Esophagus (tissue), 2 donors: ENCODE results near the gene TUBB6. TPM values are rescaled to one million over a fixed set of nuclear protein-coding genes. Genes with fewer than 3 reads are reported as not detected.

Source experiments
- H3K27ac ChIP-seq, 2 donors: one replicate each; pipeline ENCODE4 v1.5.1; 2013; ENCODE audit warnings: low read depth in 2 of 2, mild to moderate bottlenecking in 2 of 2, inconsistent platforms in 1 of 2, low read length in 1 of 2, moderate library complexity in 1 of 2
- H3K27me3 ChIP-seq, 2 donors: one replicate each; pipeline ENCODE4 v1.6.1; 2013; ENCODE audit warnings: low read length in 2 of 2, control low read depth in 1 of 2, mild to moderate bottlenecking in 1 of 2; ENCODE audit not compliant: insufficient read depth in 2 of 2, control insufficient read depth in 1 of 2
- H3K36me3 ChIP-seq, 2 donors: one replicate each; pipeline ENCODE4 v1.6.1; 2013; ENCODE audit warnings: low read length in 1 of 2; ENCODE audit not compliant: control insufficient read depth in 2 of 2, insufficient read depth in 2 of 2
- H3K4me1 ChIP-seq, 2 donors: one replicate each; pipeline ENCODE4 v1.6.1; 2013; ENCODE audit warnings: low read length in 1 of 2; ENCODE audit not compliant: control insufficient read depth in 2 of 2, insufficient read depth in 2 of 2
- H3K4me3 ChIP-seq, 2 donors: one replicate each; pipeline ENCODE4 v1.5.1; 2013; ENCODE audit warnings: low read length in 2 of 2, mild to moderate bottlenecking in 2 of 2, low read depth in 1 of 2, moderate library complexity in 1 of 2
- H3K9me3 ChIP-seq, 2 donors: one replicate each; pipeline ENCODE4 v1.6.1; 2013; ENCODE audit warnings: mild to moderate bottlenecking in 2 of 2, low read depth in 1 of 2, low read length in 1 of 2, moderate library complexity in 1 of 2; ENCODE audit not compliant: control insufficient read depth in 2 of 2, insufficient read depth in 1 of 2
- WGBS, 2 donors: extraction: QIAGEN DNeasy Blood & Tissue Kit; methylation state at CpG; one replicate each; pipeline ENCODE4 v1.1.7; 2013; 5-methylcytosine and 5-hydroxymethylcytosine counted together
- polyA plus RNA-seq, 2 donors: library from polyadenylated mRNA; stranded (reverse); fragments of 200-250 nt; gene quantifications; one replicate each; pipeline ENCODE4 v1.2.3, GENCODE V29; 2013
- donor health status: healthy with polysubstance abuse.
- donor health status: Bipolar disorder and iron deficiency.

The TUBB6 gene
- polyA plus RNA-seq, 2 donors: 183 to 299 TPM

DNA sequence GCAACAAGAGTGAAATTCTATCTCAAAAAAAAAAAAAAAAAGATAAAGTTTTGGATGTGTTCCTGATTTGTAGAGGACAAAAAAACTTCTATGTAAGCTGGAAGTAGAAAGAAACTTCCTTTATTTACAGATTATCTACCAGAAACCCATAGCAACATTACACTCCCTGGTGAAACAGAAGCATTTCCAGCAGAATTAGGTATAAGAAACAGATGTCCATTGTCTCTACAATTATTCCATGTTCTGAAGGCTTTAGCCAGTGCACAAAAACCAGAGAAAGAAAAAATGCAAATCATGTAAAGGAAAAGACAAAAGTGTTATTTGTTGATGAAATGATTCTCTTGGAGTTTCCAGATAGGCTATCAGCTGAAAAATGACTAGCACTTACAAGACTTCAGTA lies 4.9 kb downstream of the TUBB6 start:
- peaks cover under 1 to 4% of the 10 kb centered on the region in 2 donors for H3K36me3 ChIP-seq
- H3K9me3 ChIP-seq: no peaks in the 10 kb centered on the region
- no peak overlapping the region for H3K27ac ChIP-seq
- H3K27me3 ChIP-seq: no peaks in the 10 kb centered on the region
- H3K4me1 ChIP-seq: peaks cover under 1 to 7% of the 10 kb centered on the region in 2 donors
- H3K4me3 ChIP-seq: no peak overlapping the region

DNA sequence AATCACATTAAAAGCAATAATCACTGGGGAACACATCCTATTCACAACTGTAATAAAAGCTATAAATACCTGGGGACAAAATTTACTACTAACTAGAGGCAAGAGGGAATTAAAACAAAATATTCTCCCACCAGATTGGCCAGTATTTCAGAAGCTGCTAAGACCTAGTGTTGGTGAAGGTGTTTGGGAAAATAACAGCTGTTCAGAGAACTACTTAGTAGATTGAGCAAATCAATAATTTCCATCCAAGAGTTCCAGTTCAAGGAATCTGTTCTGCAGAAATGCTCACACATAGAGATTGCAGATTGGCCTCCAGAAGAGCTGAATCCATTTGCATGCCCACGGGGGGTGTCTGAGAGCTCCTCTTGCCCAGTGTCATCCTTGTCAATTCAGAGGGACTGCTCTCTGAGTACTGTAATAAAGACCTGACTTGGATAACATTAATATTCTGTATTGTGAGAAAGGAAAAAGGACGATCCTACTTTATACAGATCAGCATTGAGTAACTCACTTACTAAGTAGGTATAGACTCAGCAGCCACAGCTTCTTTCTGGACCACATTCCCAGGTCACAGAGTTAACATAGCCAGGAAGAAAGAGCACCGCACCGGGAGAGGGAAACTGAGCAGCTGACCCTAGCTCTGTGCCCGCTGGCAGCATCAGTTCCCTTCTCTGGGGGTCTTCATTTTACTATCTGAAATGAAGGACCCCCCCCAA lies 5.6 kb downstream of the TUBB6 start:
- WGBS, 2 donors: 70 to 85% methylated on average over 5 of the region's 5 CpGs
- H3K27ac ChIP-seq: peak overlapping the region; percentile 11 to 29

DNA sequence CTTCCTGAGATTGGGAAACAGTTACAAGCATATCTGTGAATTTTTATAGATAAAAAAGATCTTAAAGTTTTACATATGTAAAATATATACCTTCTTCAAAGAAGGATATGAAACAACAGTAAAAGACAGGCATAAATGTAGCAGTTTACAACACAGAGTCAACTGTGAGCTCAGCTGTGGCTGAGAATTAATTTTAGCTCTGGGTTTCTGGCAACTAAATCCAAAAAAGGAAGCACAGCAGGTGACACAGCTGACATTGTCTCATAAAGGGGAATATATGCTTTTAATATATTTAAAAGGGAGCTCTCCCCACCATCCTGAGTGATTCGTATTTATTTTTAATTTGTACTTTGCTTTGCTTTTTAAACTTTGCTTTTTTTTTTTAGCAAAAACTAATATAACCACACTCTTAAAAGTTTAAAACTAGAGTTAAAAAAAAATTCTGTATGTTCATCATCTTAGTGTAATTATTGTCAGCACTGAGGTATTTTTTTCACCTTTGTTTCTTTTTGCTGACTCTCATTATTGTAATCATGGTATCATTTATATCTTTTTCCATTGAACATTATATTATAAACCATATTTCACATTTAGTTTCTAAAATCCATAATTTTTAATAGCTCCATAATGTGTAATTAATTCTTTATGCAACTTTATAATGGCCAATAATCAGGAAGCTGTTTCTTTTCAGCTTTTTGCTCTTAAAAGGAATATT lies 6.7 kb downstream of the TUBB6 start:
- Histone ChIP-seq H3K9me3 (no peaks in the 10 kb centered on the region), H3K27ac (peak overlapping the region in 1 of 2 donors; percentile 65), H3K4me1 (peaks cover 2 to 12% of the 10 kb centered on the region in 2 donors), H3K27me3 (no peaks in the 10 kb centered on the region), H3K4me3 (no peak overlapping the region), H3K36me3 (peaks cover 3 to 4% of the 10 kb centered on the region in 2 donors)
- 74 to 83% methylated on average over 1 of the region's 1 CpG for WGBS, 2 donors

More for the DNA sequence above, 5.6 kb downstream of the TUBB6 start:
- Histone ChIP-seq H3K4me3 (no peak overlapping the region), H3K9me3 (no peaks in the 10 kb centered on the region), H3K36me3 (peaks cover 3 to 4% of the 10 kb centered on the region in 2 donors), H3K4me1 (peaks cover 2 to 12% of the 10 kb centered on the region in 2 donors), H3K27me3 (no peaks in the 10 kb centered on the region)

DNA sequence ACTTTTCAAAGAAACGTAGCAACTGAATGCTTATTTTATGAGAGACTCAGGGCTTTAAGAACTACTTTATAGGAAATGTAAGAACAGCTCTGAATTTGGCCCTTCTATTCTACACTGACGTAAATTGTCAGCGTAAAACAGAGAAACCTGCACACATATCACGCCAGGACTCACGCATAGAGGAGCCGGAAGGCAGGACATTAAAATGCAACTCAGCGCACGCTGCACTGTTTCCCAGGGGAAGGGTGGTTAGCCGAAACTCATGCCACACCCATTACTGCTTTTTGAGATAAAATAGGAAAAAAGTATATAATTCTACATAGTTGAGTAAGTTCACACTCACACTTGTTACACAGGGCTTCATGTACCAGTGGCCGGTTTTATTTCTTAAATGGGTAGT lies 7.4 kb downstream of the TUBB6 start:
- 38 to 56% methylated on average over 10 of the region's 10 CpGs for WGBS, 2 donors
- Histone ChIP-seq H3K9me3 (no peaks in the 10 kb centered on the region), H3K4me1 (peaks cover 2 to 12% of the 10 kb centered on the region in 2 donors), H3K4me3 (no peak overlapping the region), H3K27ac (peak overlapping the region; percentile 80 to 81), H3K36me3 (peaks cover 3 to 6% of the 10 kb centered on the region in 2 donors), H3K27me3 (no peaks in the 10 kb centered on the region)

DNA sequence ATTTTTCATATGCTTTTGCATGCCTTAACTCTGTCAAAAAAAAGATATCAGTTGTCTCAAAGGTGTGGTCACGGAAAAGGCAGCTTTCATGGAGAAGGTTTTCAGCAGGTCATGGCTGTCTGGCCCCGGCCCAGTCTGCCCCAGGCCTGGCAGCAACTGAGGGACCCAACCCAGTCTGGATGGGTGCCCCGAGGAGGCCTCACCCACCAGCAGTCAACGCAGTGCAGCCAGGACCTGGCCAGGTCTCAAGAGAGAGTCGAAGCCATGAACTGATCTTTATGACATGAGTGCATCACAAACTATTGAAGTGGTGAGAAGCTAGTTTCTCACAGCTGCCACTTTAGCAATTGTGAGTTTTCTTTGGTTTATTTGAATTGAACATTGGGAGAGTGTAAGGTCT lies 7.9 kb downstream of the TUBB6 start:
- no peaks in the 10 kb centered on the region for H3K27me3 ChIP-seq
- H3K4me1 ChIP-seq: peaks cover 2 to 12% of the 10 kb centered on the region in 2 donors
- H3K9me3 ChIP-seq: no peaks in the 10 kb centered on the region
- peaks cover 3 to 8% of the 10 kb centered on the region in 2 donors for H3K36me3 ChIP-seq
- peak overlapping the region; percentile 80 to 81 for H3K27ac ChIP-seq
- H3K4me3 ChIP-seq: no peak overlapping the region
- WGBS, 2 donors: 24 to 32% methylated on average over 5 of the region's 5 CpGs

DNA sequence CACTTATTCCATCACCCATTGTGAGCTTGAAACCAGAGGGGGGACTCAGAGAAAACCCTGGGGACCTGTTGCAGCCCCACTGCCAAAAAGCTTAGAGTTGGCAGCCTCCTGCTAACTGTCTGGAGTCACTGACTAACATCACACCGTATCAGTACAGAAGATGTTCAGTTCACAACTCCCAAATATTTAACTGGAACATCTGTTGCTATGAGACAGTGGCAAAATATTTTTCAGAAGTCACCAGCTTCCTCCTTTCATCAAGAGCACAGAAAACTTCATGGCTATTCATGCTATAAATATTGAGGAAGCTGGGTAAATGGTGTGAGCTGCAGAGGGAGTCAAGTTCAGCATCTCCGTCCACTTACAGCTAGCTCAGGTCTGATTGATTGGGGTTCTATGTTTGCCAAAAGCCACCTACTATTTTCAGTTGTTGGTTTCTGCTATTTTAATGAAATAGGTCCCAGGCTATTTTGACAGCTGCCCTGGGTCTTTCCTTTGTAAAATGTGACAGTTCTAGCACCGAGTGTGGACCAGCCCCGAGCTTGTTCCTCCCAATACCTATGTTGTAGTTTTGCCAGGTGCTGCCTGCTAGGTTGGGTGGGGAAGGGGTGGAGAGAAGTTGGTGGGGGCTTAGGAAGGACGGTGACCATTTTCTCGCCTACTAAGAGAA lies 9.8 kb downstream of the TUBB6 start:
- WGBS, 2 donors: 32 to 35% methylated on average over 6 of the region's 6 CpGs
- Histone ChIP-seq H3K9me3 (no peaks in the 10 kb centered on the region), H3K27me3 (no peaks in the 10 kb centered on the region), H3K4me1 (peaks cover 2 to 16% of the 10 kb centered on the region in 2 donors), H3K4me3 (no peak overlapping the region), H3K36me3 (peaks cover 3 to 8% of the 10 kb centered on the region in 2 donors), H3K27ac (peak overlapping the region; percentile 61 to 74)

DNA sequence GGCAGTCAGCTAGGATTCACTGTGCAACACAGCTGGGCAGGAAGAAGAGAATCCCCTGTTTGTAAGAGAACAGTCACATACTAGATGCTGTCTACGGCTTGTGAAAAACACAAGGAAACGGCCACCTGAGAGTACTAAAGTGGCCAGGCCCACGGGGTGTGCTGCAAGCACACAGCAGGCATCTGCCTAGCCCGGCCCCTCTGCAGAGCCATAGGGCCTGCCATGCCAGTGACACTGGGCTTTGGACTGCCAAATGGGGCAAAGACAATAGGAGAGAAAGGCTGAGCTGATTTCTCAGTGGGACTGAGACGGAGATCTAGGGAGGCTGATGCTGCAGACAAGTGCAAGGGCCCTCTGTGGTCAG lies 10.3 kb downstream of the TUBB6 start:
- Histone ChIP-seq H3K9me3 (no peaks in the 10 kb centered on the region), H3K36me3 (peaks cover 3 to 8% of the 10 kb centered on the region in 2 donors), H3K27ac (peak overlapping the region; percentile 61 to 74), H3K27me3 (no peaks in the 10 kb centered on the region), H3K4me1 (peaks cover 2 to 16% of the 10 kb centered on the region in 2 donors), H3K4me3 (no peak overlapping the region)
- 34 to 37% methylated on average over 5 of the region's 5 CpGs for WGBS, 2 donors

DNA sequence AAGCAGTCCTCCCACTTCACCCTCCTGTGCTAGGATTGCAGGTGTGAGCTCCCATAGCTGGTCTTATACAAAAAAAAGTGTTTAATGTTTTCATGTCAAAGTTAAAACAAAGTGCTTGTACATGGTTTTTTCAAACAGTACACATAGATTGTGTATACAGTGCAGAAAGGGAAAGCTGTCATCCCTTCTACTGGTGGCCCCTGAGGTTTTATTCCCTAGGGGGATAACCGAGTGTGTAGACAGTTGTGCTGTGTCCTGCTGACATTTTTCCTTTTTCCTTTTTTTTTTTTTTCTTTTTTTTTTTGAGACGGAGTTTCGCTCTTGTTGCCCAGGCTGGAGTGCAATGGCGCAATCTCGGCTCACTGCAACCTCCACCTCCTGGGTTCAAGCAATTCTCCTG lies 10.8 kb downstream of the TUBB6 start:
- H3K4me1 ChIP-seq: peaks cover 2 to 16% of the 10 kb centered on the region in 2 donors
- 61 to 84% methylated on average over 1 to 3 of the region's 5 CpGs for WGBS, 2 donors
- no peaks in the 10 kb centered on the region for H3K27me3 ChIP-seq
- no peak overlapping the region for H3K4me3 ChIP-seq
- peaks cover 3 to 6% of the 10 kb centered on the region in 2 donors for H3K36me3 ChIP-seq
- H3K9me3 ChIP-seq: no peaks in the 10 kb centered on the region
- peak overlapping the region in 1 of 2 donors; percentile 74 for H3K27ac ChIP-seq

DNA sequence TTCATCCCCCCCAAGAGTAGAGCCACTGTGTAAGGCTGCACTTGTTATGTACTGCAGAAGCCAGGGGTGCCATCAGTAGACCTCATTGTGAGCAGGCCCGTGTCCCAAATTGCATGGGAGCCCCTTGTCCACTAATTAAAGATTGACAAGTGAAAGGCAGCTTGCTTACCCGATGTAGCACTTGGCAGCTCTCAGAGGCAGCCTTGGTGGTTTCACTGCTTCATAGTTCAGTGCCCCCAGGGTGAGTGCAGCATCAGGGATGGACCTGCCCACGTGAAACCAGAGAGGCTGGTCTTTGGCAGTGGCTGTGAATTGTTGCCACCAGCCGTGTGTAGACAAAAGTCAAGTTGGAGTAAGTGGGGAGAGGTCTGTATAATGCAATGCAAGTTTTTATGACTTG lies 13.3 kb downstream of the TUBB6 start:
- Histone ChIP-seq H3K9me3 (no peaks in the 10 kb centered on the region), H3K4me3 (no peak overlapping the region), H3K4me1 (peaks cover 4 to 16% of the 10 kb centered on the region in 2 donors), H3K27ac (peak overlapping the region in 1 of 2 donors; percentile 51), H3K36me3 (peaks cover 13 to 18% of the 10 kb centered on the region in 2 donors), H3K27me3 (no peaks in the 10 kb centered on the region)
- 34 to 51% methylated on average over 4 of the region's 4 CpGs for WGBS, 2 donors
